Vagina (tissue), 2 donors: Measurements from ENCODE around the gene PRKCE.

ENCODE experiments used
- POLR2A ChIP-seq, 2 donors: fragments of 450-650 bp; IDR thresholded peaks; one replicate each; pipeline ENCODE4 v1.6.1; 2017; ENCODE audit warnings: antibody characterized with exemption in 2 of 2, mild to moderate bottlenecking in 2 of 2, moderate library complexity in 2 of 2
- TF ChIP-seq, protein P1 (sequence below), 3 experiments: fragments of 450-650 bp in 2 of 3; fragments of 200-600 bp in 1 of 3; sonication (generic) in 1 of 3; IDR thresholded peaks; one replicate each; pipeline ENCODE4 v1.5.1; 2017 to 2019; ENCODE audit warnings: antibody characterized with exemption in 3 of 3, mild to moderate bottlenecking in 2 of 3, moderate library complexity in 2 of 3

DNA sequence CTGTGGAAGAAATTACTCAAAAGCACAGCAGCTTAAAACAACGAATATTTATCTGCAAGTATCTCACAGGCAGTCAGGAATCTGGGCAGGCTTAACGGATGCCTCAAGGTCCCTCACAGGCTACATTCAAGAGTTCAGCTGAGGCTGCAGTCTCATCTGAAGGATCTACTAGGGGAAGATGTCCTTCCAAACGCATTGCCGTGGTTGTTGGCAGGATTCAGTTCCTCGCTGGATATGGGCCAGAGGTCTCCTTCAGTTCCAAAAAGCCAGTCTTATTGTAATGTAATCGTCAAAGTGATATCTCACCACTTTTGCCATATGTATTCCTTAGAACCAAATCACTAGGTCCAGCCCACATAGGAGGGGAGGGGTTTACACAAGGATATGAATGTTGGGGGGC, 547.5 kb downstream of the PRKCE start:
- no peak for TF ChIP-seq POLR2A (IDR thresholded peaks at IDR 0.05)
- TF ChIP-seq, protein P1, sequence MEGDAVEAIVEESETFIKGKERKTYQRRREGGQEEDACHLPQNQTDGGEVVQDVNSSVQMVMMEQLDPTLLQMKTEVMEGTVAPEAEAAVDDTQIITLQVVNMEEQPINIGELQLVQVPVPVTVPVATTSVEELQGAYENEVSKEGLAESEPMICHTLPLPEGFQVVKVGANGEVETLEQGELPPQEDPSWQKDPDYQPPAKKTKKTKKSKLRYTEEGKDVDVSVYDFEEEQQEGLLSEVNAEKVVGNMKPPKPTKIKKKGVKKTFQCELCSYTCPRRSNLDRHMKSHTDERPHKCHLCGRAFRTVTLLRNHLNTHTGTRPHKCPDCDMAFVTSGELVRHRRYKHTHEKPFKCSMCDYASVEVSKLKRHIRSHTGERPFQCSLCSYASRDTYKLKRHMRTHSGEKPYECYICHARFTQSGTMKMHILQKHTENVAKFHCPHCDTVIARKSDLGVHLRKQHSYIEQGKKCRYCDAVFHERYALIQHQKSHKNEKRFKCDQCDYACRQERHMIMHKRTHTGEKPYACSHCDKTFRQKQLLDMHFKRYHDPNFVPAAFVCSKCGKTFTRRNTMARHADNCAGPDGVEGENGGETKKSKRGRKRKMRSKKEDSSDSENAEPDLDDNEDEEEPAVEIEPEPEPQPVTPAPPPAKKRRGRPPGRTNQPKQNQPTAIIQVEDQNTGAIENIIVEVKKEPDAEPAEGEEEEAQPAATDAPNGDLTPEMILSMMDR (IDR thresholded peaks at IDR 0.05), result no peak
